ENCODE results near the gene LMX1A.
A peak's percentile ranks its signal among the peaks of the same experiment; 100 is the strongest.

The LMX1A gene

GRCh38 chr1:165276314-165276713 is 80.2 kb downstream of the LMX1A start:
- TF ChIP-seq POLR2A (IDR thresholded peaks at IDR 0.05; ENCODE audit: extremely low read depth, insufficient read length) (no peak), MAX (IDR thresholded peaks at IDR 0.05; ENCODE audit: low read depth, low read length) (no peak), CTCF (IDR thresholded peaks at IDR 0.05; ENCODE audit: low read depth, low read length) (no peak), MYC (IDR thresholded peaks at IDR 0.05; ENCODE audit: low read depth, low read length) (no peak)
- no peak for DNase-seq (ENCODE audit: low read depth)
- no peak overlapping the region for H3K4me3 ChIP-seq (ENCODE audit: low read depth, low read length)

- TF ChIP-seq POLR2A (IDR thresholded peaks at IDR 0.05; ENCODE audit: extremely low read depth, insufficient read length) (no peak), MAX (IDR thresholded peaks at IDR 0.05; ENCODE audit: low read depth, low read length) (no peak)
- H3K4me3 ChIP-seq (ENCODE audit: low read depth, low read length): no peak overlapping the region
- no peak for DNase-seq (ENCODE audit: low read depth)
Measured at GRCh38 chr1:165265196-165265838, 91.2 kb downstream of the LMX1A start.

GRCh38 chr1:165259706-165260428 is 96.6 kb downstream of the LMX1A start:
- no peak for TF ChIP-seq MYC (IDR thresholded peaks at IDR 0.05; ENCODE audit: low read depth, low read length)
- no peak for TF ChIP-seq CTCF (IDR thresholded peaks at IDR 0.05; ENCODE audit: low read depth, low read length)
- TF ChIP-seq MAX (IDR thresholded peaks at IDR 0.05; ENCODE audit: low read depth, low read length): no peak
- no peak for TF ChIP-seq POLR2A (IDR thresholded peaks at IDR 0.05; ENCODE audit: extremely low read depth, insufficient read length)
- no peak for DNase-seq (ENCODE audit: low read depth)
- H3K4me3 ChIP-seq (ENCODE audit: low read depth, low read length): no peak overlapping the region

GRCh38 chr1:165259236-165259635 is 97.3 kb downstream of the LMX1A start:
- TF ChIP-seq MAX (IDR thresholded peaks at IDR 0.05; ENCODE audit: low read depth, low read length) (no peak), POLR2A (IDR thresholded peaks at IDR 0.05; ENCODE audit: extremely low read depth, insufficient read length) (no peak), MYC (IDR thresholded peaks at IDR 0.05; ENCODE audit: low read depth, low read length) (no peak)
- DNase-seq (ENCODE audit: low read depth): no peak
- no peak overlapping the region for H3K4me3 ChIP-seq (ENCODE audit: low read depth, low read length)

- DNase-seq (ENCODE audit: low read depth): peak; percentile 63
- TF ChIP-seq CTCF (IDR thresholded peaks at IDR 0.05; ENCODE audit: low read depth, low read length): peak; percentile 64
- TF ChIP-seq MYC (IDR thresholded peaks at IDR 0.05; ENCODE audit: low read depth, low read length): no peak
- TF ChIP-seq MAX (IDR thresholded peaks at IDR 0.05; ENCODE audit: low read depth, low read length): no peak
- no peak overlapping the region for H3K4me3 ChIP-seq (ENCODE audit: low read depth, low read length)
Measured at GRCh38 chr1:165257969-165258459, 98.5 kb downstream of the LMX1A start.

GRCh38 chr1:165254896-165255625 is 101.5 kb downstream of the LMX1A start:
- TF ChIP-seq MAX (IDR thresholded peaks at IDR 0.05; ENCODE audit: low read depth, low read length): no peak
- no peak for TF ChIP-seq MYC (IDR thresholded peaks at IDR 0.05; ENCODE audit: low read depth, low read length)
- TF ChIP-seq CTCF (IDR thresholded peaks at IDR 0.05; ENCODE audit: low read depth, low read length): no peak
- TF ChIP-seq POLR2A (IDR thresholded peaks at IDR 0.05; ENCODE audit: extremely low read depth, insufficient read length): no peak
- no peak overlapping the region for H3K4me3 ChIP-seq (ENCODE audit: low read depth, low read length)
- DNase-seq (ENCODE audit: low read depth): no peak

All from NB4 (cell line).